ENCODE data around the gene LIFR. TPM values are rescaled to one million over a fixed set of nuclear protein-coding genes. Genes with fewer than 3 reads are reported as not detected.

LIFR gene
- total and polyA plus RNA-seq, 2 donors (not counting 3 experiments of a cell fraction or from before 2014, with no cell fraction given) = 4.1 to 36.4 TPM

DNA sequence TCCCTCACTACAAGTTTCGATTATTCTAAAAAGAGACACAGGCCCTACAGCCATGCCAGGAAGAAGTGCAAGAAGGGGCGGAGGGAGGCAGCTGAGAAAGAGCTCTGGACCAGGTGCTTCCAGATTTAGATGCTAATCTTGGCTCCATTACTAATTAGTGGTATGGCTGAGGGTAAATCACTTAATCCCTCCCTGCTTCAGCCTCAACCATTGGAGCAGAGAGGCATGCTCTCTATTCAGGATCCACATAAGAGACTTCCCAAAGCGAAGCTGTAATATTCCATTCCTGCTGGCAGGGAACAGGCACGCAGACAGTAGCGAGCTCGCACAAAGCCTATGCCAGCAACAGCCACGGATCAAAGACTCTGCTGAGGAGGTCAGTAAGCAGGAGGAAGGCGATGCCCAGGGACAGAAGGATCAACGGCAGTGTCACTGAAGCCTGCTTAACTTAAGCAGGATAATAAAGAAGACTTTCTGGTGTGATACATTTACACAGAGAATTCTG lies 24.2 kb downstream of the LIFR start:
- no TSS peak for BruUV-seq (replicated peaks)
- Histone ChIP-seq H3K27ac (ENCODE audit: insufficient read depth, low read depth, low read length) (no peak overlapping the region), H3K79me2 (ENCODE audit: control insufficient read depth, insufficient read depth, low read length) (no peaks in the 10 kb centered on the region), H3K4me3 (replicated peaks in 1 of 3; ENCODE audit: insufficient read depth in 1 of 3, low read depth in 1 of 3, low read length in 3 of 3) (no peak overlapping the region), H3K9ac (replicated peaks; ENCODE audit: extremely low read depth, insufficient read depth, low read length) (no peak overlapping the region), H3K36me3 (ENCODE audit: control insufficient read depth in 2 of 2, extremely low read depth in 1 of 2, insufficient read depth in 2 of 2, low read length in 2 of 2) (peaks cover 0 to 3% of the 10 kb centered on the region in 2 experiments), H3K4me1 (ENCODE audit: control insufficient read depth, extremely low read depth, insufficient read depth, low read length) (no peaks in the 10 kb centered on the region), H3K9me3 (replicated peaks; ENCODE audit: control insufficient read depth, insufficient read depth, low read length) (no peaks in the 10 kb centered on the region), H3K27me3 (ENCODE audit: control insufficient read depth in 2 of 2, insufficient read depth in 2 of 2, low read length in 2 of 2) (no peaks in the 10 kb centered on the region), H2AFZ (ENCODE audit: low read depth, low read length) (no peak overlapping the region), H3K9me1 (replicated peaks; ENCODE audit: control insufficient read depth, extremely low read depth, insufficient read depth, low read length) (no peaks in the 10 kb centered on the region), H4K20me1 (replicated peaks; ENCODE audit: control insufficient read depth, extremely low read depth, insufficient read depth, low read length) (no peaks in the 10 kb centered on the region), H3K4me2 (ENCODE audit: insufficient read depth, low read length) (no peak overlapping the region)
- DNase-seq (ENCODE audit: low read depth, low spot score) = no peak
- no peak for FAIRE-seq
- POLR2A ChIA-PET = no interaction called here
- dilution Hi-C loops (cut with MboI; ENCODE audit: extremely low pct_ligation_motif_present, low sequenced_read_pairs) (no loop called here), intact Hi-C loops (cut with micrococcal nuclease) (no loop called here)
- CTCF ChIA-PET = interaction anchor here (1.3 to 2.0 kb wide), 2 partner anchors 14 to 90 kb away, joined by 4 to 7 read pairs; no protein-coding TSS in a partner anchor
- TF ChIP-seq POLR2A (IDR thresholded peaks at IDR 0.05; ENCODE audit: low read depth, low read length) (no peak), CTCF (IDR thresholded peaks at IDR 0.05; ENCODE audit: extremely low read depth in 1 of 2, insufficient read depth in 1 of 2, low read depth in 1 of 2, low read length in 2 of 2) (no peak), JUN (IDR thresholded peaks at IDR 0.05; ENCODE audit: borderline replicate concordance, insufficient read depth, insufficient read length, low read depth) (no peak), MYC (IDR thresholded peaks at IDR 0.05; ENCODE audit: low read depth, low read length) (no peak), EZH2 (IDR thresholded peaks at IDR 0.05; ENCODE audit: borderline replicate concordance, low read depth, low read length, severe bottlenecking) (no peak), FOS (IDR thresholded peaks at IDR 0.05; ENCODE audit: borderline replicate concordance, insufficient read depth, low read length) (no peak), MAX (IDR thresholded peaks at IDR 0.05; ENCODE audit: insufficient read depth, insufficient read length) (no peak), GATA2 (IDR thresholded peaks at IDR 0.05; ENCODE audit: insufficient read depth, insufficient read length, low read depth, low read length) (no peak), POLR2AphosphoS5 (IDR thresholded peaks at IDR 0.05; ENCODE audit: insufficient read depth, low read depth, low read length) (no peak)
